DMS53 treated with DMSO at 0.1 percent for 48 hours (cell line): Measurements from ENCODE around the gene FBN2.

ENCODE experiments used
- DNase-seq: peaks from one replicate; lab custom pipeline; 2025; ENCODE audit not compliant: unreplicated experiment; lab: John Stamatoyannopoulos, UW

The FBN2 gene

GRCh38 chr5:128216860-128217531 lies 321.0 kb downstream of the FBN2 start:
- no peak for DNase-seq

GRCh38 chr5:128216285-128216684 lies 321.8 kb downstream of the FBN2 start:
- DNase-seq, result no peak

DNA sequence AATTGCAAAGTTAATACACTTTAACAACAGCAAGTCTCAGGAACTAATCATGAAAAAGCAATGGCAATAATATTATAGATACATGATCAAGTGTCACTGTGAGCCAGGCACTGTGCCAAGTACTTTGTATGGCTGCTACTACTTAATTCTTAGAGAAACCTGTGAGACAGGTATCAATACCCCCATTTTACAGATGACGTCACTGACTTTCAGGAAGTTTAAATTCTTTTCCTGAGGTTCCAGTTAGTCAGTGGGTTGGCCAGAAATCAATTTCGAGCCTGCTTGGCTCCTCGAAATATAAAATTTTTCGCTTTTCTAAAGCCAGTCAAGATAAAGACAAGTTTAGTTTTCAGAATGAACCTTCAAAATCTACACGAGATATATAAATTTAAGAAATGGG lies 324.2 kb downstream of the FBN2 start:
- DNase-seq, result no peak

DNA sequence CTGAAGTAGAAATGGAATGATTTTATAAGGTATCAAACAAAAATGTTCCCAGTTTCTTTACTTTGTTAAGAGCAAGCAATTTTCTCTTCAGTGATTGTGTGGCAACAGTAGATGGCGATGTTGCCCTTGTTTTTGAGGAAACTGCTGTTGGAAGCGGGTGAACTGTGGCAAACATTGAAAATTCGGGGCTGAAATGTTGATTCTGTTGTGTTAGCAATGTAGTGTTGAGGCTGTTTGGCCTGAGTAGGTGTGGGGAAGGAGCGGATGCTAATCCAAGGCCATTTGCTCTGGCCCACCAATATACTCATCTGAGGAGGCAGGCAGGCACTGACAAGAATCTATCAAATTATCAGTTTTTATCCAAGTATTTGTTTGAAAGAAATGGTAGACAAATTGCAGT lies 324.7 kb downstream of the FBN2 start:
- peak; percentile 52 for DNase-seq

DNA sequence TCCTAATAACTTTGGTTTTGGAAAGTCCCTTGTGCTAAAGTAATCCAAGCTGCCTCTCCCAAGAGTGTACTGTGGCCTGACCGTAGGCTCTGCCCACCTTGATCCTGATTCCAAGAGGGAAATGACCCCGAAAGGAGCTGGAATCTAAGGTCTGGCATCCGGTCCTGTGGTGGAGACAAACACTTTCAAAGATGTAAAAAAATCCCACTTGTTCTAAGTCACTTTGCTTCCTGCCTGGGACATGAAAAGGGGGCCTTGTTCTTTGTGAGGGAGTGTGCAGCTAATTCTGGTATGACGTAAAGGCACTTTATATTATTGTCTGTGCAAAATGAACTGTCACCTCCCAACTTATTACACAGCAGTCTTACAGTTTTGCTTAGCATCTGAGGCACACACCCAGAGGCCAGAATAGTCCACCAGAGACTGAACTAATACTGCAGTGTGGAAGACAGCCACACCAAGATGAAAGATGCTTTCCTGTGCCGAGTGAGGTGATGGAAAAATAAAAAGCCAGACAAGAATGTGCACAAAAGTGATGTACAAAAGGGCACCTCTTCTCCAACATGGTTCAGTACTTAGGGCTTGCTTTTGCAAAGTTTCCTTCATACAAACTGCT lies 325.7 kb downstream of the FBN2 start:
- DNase-seq, result no peak

- no peak for DNase-seq
Measured at GRCh38 chr5:128208436-128208835, 329.6 kb downstream of the FBN2 start.
